ENCODE data around the gene TLE6.

- TF ChIP-seq CTCF (IDR thresholded peaks at IDR 0.05), result no peak
- no peak for TF ChIP-seq POLR2A (IDR thresholded peaks at IDR 0.05; ENCODE audit: low read length)
- no peak for TF ChIP-seq HDAC2 (IDR thresholded peaks at IDR 0.05)
- TF ChIP-seq JUNB (IDR thresholded peaks at IDR 0.05), result no peak
- TF ChIP-seq TP53 (CRISPR knock-in tag; IDR thresholded peaks at IDR 0.05), result no peak
- TF ChIP-seq, protein P1, sequence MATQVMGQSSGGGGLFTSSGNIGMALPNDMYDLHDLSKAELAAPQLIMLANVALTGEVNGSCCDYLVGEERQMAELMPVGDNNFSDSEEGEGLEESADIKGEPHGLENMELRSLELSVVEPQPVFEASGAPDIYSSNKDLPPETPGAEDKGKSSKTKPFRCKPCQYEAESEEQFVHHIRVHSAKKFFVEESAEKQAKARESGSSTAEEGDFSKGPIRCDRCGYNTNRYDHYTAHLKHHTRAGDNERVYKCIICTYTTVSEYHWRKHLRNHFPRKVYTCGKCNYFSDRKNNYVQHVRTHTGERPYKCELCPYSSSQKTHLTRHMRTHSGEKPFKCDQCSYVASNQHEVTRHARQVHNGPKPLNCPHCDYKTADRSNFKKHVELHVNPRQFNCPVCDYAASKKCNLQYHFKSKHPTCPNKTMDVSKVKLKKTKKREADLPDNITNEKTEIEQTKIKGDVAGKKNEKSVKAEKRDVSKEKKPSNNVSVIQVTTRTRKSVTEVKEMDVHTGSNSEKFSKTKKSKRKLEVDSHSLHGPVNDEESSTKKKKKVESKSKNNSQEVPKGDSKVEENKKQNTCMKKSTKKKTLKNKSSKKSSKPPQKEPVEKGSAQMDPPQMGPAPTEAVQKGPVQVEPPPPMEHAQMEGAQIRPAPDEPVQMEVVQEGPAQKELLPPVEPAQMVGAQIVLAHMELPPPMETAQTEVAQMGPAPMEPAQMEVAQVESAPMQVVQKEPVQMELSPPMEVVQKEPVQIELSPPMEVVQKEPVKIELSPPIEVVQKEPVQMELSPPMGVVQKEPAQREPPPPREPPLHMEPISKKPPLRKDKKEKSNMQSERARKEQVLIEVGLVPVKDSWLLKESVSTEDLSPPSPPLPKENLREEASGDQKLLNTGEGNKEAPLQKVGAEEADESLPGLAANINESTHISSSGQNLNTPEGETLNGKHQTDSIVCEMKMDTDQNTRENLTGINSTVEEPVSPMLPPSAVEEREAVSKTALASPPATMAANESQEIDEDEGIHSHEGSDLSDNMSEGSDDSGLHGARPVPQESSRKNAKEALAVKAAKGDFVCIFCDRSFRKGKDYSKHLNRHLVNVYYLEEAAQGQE (IDR thresholded peaks at IDR 0.05), result no peak
- TF ChIP-seq USF2 (IDR thresholded peaks at IDR 0.05), result no peak
- TF ChIP-seq, protein P2, sequence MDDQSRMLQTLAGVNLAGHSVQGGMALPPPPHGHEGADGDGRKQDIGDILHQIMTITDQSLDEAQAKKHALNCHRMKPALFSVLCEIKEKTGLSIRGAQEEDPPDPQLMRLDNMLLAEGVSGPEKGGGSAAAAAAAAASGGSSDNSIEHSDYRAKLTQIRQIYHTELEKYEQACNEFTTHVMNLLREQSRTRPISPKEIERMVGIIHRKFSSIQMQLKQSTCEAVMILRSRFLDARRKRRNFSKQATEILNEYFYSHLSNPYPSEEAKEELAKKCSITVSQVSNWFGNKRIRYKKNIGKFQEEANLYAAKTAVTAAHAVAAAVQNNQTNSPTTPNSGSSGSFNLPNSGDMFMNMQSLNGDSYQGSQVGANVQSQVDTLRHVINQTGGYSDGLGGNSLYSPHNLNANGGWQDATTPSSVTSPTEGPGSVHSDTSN (IDR thresholded peaks at IDR 0.05), result no peak
- TF ChIP-seq CHD2 (IDR thresholded peaks at IDR 0.05; ENCODE audit: low read length, partially characterized antibody), result no peak
- no peak for TF ChIP-seq CHD4 (IDR thresholded peaks at IDR 0.05; ENCODE audit: borderline replicate concordance)
- no peak for TF ChIP-seq NFE2L2 (conservative IDR thresholded peaks at IDR 0.05; ENCODE audit: low read length)
- no peak for TF ChIP-seq BHLHE40 (IDR thresholded peaks at IDR 0.05; ENCODE audit: low read depth, low read length)
- TF ChIP-seq MAFK (IDR thresholded peaks at IDR 0.05; ENCODE audit: partially characterized antibody), result no peak
Observed at GRCh38 chr19:3007975-3008374, 30.6 kb downstream of the TLE6 start.
